Coronary artery (tissue), 2 donors: ENCODE results near the gene ZSCAN5A.
"Not testable (repeated sequence)": the region's sequence is repeated elsewhere in the genome, so short reads cannot be mapped to it uniquely, and the experiment has no call there.

Experiments
- DNase-seq: peaks from one replicate; pipeline ENCODE4 v3.0.0-alpha.2; 2017; ENCODE audit warnings: low spot score
- H3K27ac ChIP-seq, 2 donors: fragments of 200-600 bp; sonication (generic); one replicate each; pipeline ENCODE4 v1.5.1; 2016 to 2019
- H3K4me3 ChIP-seq: fragments of 200-600 bp; sonication (generic); 2 replicates; pipeline ENCODE4 v1.5.1; 2016; ENCODE audit warnings: mild to moderate bottlenecking, moderate library complexity
- TF ChIP-seq, protein P1 (sequence below): fragments of 200-600 bp; sonication (generic); IDR thresholded peaks from one replicate; pipeline ENCODE4 v1.5.1; 2019; ENCODE audit warnings: antibody characterized with exemption

Gene ZSCAN5A

DNA sequence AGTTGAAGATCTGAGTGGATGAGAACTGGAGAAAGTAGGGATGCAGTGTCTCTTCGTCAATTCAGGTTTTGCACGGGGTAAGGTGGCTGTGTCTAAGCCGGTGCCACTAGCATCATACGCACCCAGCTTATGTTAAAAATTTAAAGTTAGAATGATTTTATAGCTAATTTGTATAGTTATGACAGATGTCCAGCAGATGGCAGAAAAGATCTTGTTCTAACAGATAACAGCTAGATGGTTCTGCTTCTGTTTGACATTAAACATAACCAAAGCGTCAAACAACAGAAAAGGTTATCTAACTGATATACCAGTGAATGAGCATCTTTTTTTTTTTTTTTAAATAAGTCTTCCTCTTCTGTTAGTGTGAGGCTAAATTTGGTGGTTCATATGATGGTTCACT is 60.9 kb downstream of the ZSCAN5A start:
- Histone ChIP-seq H3K27ac (no peak overlapping the region), H3K4me3 (no peak overlapping the region)
- DNase-seq: no peak
- TF ChIP-seq, protein P1, sequence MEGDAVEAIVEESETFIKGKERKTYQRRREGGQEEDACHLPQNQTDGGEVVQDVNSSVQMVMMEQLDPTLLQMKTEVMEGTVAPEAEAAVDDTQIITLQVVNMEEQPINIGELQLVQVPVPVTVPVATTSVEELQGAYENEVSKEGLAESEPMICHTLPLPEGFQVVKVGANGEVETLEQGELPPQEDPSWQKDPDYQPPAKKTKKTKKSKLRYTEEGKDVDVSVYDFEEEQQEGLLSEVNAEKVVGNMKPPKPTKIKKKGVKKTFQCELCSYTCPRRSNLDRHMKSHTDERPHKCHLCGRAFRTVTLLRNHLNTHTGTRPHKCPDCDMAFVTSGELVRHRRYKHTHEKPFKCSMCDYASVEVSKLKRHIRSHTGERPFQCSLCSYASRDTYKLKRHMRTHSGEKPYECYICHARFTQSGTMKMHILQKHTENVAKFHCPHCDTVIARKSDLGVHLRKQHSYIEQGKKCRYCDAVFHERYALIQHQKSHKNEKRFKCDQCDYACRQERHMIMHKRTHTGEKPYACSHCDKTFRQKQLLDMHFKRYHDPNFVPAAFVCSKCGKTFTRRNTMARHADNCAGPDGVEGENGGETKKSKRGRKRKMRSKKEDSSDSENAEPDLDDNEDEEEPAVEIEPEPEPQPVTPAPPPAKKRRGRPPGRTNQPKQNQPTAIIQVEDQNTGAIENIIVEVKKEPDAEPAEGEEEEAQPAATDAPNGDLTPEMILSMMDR: no peak

DNA sequence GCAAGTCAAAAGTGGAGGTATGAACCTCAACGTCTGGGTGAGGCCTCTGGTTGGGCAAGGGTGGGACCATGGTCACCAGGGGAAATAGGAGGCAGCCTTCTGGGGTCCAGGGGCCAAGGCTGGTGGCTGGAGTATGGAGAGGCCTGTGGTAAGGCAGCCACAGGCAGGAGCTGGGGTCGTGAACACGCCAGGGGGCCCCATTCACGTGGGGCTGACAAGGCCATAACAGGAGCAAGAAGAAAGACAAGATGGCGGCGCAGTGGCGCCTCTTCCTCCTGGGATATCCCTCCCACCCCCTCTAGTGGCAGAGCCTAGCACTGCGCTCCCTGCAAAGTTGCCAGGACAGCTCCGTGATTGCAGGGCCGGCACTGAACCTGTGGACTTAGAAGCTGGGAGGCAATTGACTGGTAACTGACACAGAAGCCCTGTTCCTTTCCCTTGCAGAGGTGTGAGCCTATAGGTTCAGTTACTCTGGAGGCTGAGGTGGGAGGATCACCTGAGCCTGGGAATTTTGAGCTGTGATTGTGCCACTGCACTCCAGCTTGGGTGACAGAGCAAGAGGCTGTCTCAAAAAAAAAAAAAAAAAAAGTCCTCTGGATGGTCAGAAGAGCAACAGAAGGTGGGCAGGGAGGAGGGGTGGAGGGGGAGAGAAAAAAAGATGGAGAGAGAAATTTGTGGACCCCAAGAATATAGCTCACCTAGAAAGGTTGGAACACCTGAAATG is 61.8 kb downstream of the ZSCAN5A start:
- DNase-seq: no peak

DNA sequence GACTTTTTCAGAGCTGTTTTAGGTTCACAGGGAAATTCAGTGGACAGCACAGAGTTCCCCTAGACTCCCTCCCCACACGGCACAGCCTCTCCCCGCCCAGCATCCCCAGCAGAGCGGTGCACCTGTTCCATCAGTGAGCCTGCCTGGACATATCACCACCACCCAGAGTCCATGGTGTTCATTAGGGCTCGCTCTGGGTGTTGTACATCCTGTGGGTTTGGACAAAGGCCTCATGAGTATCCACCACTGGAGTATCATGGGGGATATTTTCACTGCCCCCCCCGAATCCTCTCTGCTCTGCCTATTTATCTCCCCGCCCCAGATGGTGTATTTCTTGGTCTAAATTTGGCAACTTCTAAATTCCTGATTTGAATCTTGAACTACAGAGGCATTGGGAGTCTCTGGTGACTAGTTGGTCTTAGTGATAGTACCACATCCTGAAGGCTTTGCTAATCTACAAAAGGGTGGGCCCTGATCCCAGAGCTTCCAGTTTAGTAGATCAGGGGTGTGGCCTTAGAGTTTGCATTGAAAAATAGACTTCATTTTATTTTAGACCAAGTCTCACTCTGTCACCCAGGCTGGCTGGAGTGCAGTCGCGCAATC is 65.8 kb downstream of the ZSCAN5A start:
- not testable (repeated sequence) for H3K4me3 ChIP-seq, H3K27ac ChIP-seq, DNase-seq

More for the DNA sequence above, 61.8 kb downstream of the ZSCAN5A start:
- TF ChIP-seq, protein P1: peak; percentile 40
- Histone ChIP-seq H3K4me3 (no peak overlapping the region), H3K27ac (no peak overlapping the region)

DNA sequence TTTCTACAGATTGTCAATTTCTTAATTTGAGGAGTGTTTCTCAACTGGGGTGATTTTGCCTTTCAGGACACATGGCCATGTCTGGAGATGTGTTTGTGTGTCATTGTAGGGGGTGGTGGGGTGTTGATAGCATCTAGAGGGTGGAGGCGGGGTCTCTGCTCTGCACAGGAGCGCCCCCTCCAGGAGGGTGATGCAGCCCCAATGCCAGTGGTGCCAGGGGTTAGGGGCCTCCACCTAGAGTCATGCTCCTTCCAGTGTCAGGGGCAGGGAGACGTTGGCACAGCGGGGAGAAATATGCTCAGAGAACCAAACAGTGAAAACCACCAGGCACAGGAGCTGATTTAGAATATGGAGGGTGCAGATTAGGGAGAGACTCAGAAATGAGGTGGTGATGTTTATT is 68.9 kb downstream of the ZSCAN5A start:
- H3K4me3 ChIP-seq, DNase-seq, H3K27ac ChIP-seq: not testable (repeated sequence)

DNA sequence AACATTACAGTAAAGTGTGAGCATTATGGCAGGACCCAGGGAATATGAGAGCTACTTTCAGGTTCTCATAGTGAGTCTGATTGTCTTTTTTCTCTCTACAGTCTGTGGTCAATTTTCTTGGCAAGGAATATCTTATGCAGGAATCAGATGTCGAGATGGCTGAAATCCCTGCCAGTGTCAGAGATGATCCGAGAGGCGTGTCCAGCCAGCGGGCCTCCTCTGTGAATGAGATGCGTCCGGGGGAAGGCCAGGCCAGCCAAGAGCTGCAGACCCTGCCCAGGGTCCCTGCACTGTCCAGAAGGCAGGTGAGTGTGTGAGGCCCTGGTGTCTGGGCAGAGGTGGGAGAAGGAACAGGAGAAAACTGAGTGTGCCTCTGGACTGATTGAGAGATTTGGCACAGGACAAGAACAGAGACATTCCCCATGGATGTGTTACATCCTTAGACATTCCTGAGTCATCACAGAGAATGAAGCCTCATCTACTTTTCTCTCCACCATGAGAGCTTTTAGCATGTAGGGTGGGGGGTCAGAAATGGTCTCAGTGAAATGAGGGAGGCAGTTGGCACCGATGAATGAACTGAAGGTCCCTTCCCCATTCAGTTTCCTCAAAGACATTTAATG is 69.4 kb downstream of the ZSCAN5A start:
- H3K27ac ChIP-seq: no peak overlapping the region
- H3K4me3 ChIP-seq: no peak overlapping the region
- TF ChIP-seq, protein P1: no peak
- DNase-seq: no peak

DNA sequence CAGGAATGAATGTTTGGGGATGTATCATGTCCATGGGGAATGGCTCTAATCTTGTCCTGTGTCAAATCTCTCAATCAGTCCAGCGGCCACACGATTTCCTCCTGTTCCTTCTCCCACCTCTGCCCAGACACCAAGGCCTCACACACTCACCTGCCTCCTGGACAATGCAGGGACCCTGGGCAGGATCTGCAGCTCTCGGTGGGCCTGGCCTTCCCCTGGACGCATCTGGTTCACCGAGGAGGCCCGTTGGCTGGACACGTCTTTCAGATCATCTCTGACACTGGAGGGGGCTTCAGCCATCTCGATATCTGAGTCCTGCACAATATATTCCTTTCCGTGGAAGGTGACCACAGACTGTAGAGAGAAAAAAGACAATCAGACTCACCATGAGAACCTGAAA is 91.2 kb downstream of the ZSCAN5A start:
- Histone ChIP-seq H3K4me3 (no peak overlapping the region), H3K27ac (no peak overlapping the region)
- DNase-seq: no peak
- TF ChIP-seq, protein P1: no peak

DNA sequence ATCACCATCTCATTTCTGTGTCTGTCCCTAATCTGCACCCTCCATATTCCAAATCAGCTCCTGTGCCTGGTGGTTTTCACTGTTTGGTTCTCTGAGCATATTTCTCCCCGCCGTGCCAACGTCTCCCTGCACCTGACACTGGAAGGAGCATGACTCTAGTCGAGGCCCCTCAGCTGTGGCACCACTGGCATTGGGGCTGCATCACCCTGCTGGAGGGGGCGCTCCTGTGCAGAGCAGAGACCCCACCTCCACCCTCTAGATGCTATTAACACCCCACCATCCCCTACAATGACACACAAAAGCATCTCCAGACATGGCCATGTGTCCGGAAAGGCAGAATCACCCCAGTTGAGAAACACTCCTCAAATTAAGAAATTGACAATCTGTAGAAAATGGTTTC is 91.7 kb downstream of the ZSCAN5A start:
- H3K27ac ChIP-seq: no peak overlapping the region
- TF ChIP-seq, protein P1: no peak
- H3K4me3 ChIP-seq: no peak overlapping the region
- no peak for DNase-seq

DNA sequence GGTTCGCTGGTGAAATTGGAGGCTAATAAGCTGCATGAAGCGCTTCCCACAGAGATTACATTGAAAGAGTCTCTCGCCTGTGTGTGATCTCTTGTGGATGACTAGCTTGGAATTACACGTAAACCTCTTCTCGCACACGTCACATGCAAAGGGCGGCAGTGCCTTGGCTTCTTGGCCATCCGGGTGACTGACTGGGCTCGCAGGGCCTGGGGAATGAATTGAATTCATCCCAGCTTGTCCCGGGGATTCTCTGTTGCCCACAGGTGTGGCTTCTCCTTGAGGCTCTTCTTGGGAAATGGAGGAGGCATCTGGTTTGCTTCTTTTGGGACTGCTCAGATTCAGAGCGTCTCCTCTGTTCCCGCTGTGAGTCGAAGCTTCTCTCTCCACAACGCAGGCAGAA is 92.8 kb downstream of the ZSCAN5A start:
- no peak for DNase-seq
- Histone ChIP-seq H3K27ac (no peak overlapping the region), H3K4me3 (no peak overlapping the region)
- TF ChIP-seq, protein P1: no peak

DNA sequence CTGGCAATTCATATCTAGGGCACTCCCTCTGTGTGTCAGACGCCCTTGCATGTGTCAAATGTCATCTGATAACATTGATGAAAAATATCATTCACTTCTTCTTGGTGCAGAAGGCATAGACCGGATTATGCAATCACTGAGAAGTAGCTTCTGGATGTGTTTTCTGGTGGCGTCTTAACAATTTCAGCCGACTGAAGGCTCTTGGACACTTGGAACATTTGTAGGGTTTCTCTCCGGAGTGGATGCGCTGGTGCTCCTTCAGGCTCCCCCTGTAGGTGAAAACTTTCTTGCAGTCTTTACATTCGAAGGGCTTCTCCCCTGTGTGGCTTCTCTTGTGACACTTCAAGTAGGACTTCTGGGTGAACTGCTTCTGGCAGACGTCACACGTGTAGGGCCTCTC is 93.2 kb downstream of the ZSCAN5A start:
- not testable (repeated sequence) for DNase-seq, H3K27ac ChIP-seq, H3K4me3 ChIP-seq
